Dedifferentiated amniotic fluid mesenchymal stem cell (primary cell): Measurements from ENCODE around the gene GRAMD1A.
A peak's percentile ranks its signal among the peaks of the same experiment; 100 is the strongest.
"Not testable (repeated sequence)": the region's sequence is repeated elsewhere in the genome, so short reads cannot be mapped to it uniquely, and the experiment has no call there.

Experiments
- DNase-seq: peaks from one replicate; pipeline ENCODE4 v3.0.0-alpha.2; 2016; ENCODE audit errors: extremely low spot score

Gene GRAMD1A

GRCh38 chr19:35037716-35038622 is 37.8 kb downstream of the GRAMD1A start:
- DNase-seq = no peak

GRCh38 chr19:35038623-35039512 is 38.7 kb downstream of the GRAMD1A start:
- no peak for DNase-seq

- no peak for DNase-seq
These were observed 40.0 kb downstream of the GRAMD1A start for GRCh38 chr19:35039881-35040825.

- DNase-seq = no peak
These were observed 40.9 kb downstream of the GRAMD1A start for GRCh38 chr19:35040826-35041547.

- DNase-seq = no peak
These were observed 41.5 kb downstream of the GRAMD1A start, which contains the start of gene HPN for GRCh38 chr19:35041548-35042055. Gene HPN, plus strand, starts transcription at chr19:35041721. Its CDS starts 786 bp downstream, at chr19:35042507.

GRCh38 chr19:35042056-35042730 is 42.1 kb downstream of the GRAMD1A start:
- no peak for DNase-seq

- DNase-seq = no peak
These were observed 43.0 kb downstream of the GRAMD1A start for GRCh38 chr19:35042954-35043604.

- no peak for DNase-seq
These were observed 43.8 kb downstream of the GRAMD1A start for GRCh38 chr19:35043906-35044305.

- peak; percentile 18 for DNase-seq
These were observed 44.4 kb downstream of the GRAMD1A start for GRCh38 chr19:35044317-35045117.

- DNase-seq = no peak
These were observed 45.7 kb downstream of the GRAMD1A start for GRCh38 chr19:35045667-35046300.

- no peak for DNase-seq
These were observed 46.3 kb downstream of the GRAMD1A start for GRCh38 chr19:35046461-35046860.

GRCh38 chr19:35048911-35049411 is 48.8 kb downstream of the GRAMD1A start:
- no peak for DNase-seq

- DNase-seq = no peak
These were observed 49.3 kb downstream of the GRAMD1A start for GRCh38 chr19:35049456-35049855.

GRCh38 chr19:35050662-35051061 is 50.5 kb downstream of the GRAMD1A start:
- not testable (repeated sequence) for DNase-seq

- DNase-seq = not testable (repeated sequence)
These were observed 51.1 kb downstream of the GRAMD1A start for GRCh38 chr19:35051268-35051667.

- DNase-seq = no peak
These were observed 51.7 kb downstream of the GRAMD1A start for GRCh38 chr19:35051796-35052195.

- DNase-seq = no peak
These were observed 52.6 kb downstream of the GRAMD1A start for GRCh38 chr19:35052599-35053190.
